ENCODE measurements around the gene TCF4.

GRCh38 chr18:55517055-55517454 lies 70.9 kb downstream of the TCF4 start:
- TF ChIP-seq CTCF (IDR thresholded peaks at IDR 0.05; ENCODE audit: insufficient read depth, low read depth, low read length) (no peak), EZH2 (IDR thresholded peaks at IDR 0.05; ENCODE audit: insufficient read depth, low read length) (no peak)
